ENCODE results near the gene PRDM4. TPM values are rescaled to one million over a fixed set of nuclear protein-coding genes. Genes with fewer than 3 reads are reported as not detected.

PRDM4 gene
- total RNA-seq, 1 donor from 2014 or later: 25.4 TPM

DNA sequence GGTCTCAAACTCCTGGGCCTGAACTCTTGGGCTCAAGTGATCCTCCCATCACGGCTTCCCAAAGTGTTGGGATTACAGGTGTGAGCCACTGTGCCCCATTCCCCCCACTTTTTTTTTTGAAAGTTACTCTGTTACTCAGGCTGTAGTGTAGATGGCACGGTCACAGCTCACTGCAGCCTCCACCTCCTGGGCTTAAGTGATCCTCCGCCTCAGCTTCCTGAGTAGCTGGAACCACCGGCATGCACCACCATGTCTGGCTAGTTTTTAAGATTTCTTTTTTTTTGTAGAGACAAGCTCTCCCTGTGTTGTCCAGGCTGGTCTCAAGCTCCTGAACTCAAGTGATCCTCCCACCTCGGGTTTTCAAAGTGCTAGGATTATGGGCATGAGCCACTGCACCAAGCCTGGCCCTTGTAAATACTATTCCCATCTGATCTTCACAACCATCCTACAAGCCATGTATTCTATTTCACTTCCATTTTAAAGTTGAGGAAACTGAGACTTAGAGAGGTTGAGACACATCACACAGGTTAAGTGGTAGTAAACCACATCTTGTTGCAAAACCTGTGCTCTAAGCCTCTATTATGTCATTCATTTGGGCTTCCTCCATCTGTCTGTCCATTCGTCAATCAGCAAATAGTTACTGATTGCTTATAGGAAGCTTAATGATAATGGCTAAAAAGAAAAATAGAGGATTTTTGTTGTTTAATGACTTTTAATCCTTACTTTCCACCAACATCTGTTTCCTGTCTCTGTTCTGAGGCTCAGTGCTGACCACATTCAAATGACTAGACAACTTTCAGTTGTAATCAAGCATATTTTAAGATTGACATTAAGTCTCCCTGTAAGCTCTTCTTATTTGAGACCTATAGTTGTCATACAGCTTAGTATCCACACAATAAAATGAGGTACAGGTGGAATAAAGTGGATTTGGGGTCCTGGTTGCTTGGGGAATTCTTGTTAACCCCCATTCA lies 22.8 kb upstream of the PRDM4 start:
- DNase-seq (no peak), ATAC-seq (no peak)
- Histone ChIP-seq H3K27me3 (ENCODE audit: low read depth) (no peaks in the 10 kb centered on the region), H3K9me3 (no peaks in the 10 kb centered on the region), H3K27ac (no peak overlapping the region), H3K4me3 (no peak overlapping the region), H3K4me1 (no peaks in the 10 kb centered on the region), H3K36me3 (no peaks in the 10 kb centered on the region)
- intact Hi-C loops (cut with DNase I): no loop called here
- TF ChIP-seq, protein P1, sequence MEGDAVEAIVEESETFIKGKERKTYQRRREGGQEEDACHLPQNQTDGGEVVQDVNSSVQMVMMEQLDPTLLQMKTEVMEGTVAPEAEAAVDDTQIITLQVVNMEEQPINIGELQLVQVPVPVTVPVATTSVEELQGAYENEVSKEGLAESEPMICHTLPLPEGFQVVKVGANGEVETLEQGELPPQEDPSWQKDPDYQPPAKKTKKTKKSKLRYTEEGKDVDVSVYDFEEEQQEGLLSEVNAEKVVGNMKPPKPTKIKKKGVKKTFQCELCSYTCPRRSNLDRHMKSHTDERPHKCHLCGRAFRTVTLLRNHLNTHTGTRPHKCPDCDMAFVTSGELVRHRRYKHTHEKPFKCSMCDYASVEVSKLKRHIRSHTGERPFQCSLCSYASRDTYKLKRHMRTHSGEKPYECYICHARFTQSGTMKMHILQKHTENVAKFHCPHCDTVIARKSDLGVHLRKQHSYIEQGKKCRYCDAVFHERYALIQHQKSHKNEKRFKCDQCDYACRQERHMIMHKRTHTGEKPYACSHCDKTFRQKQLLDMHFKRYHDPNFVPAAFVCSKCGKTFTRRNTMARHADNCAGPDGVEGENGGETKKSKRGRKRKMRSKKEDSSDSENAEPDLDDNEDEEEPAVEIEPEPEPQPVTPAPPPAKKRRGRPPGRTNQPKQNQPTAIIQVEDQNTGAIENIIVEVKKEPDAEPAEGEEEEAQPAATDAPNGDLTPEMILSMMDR (IDR thresholded peaks at IDR 0.05): no peak

DNA sequence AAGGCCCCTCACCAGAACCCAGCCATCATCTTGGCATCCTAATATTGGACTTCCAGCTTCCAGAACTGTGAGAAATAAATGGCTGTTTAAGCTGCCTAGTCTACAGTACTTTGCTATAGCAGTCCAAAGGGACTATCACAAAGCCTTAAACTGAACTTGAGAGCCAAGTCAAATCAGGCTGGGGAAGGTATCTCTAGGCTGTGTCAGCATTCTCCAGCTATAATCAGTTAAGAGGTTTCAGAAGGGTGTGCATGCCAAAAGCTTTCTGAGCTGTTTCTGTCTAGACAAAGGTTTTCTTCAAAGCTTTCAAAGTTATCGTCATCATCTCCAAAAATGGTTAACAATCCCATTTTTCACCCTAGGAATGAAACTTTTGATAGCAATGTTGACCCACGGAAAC lies 21.1 kb upstream of the PRDM4 start:
- no peak for DNase-seq
- H3K36me3 ChIP-seq: no peaks in the 10 kb centered on the region
- no peaks in the 10 kb centered on the region for H3K9me3 ChIP-seq
- H3K4me1 ChIP-seq: no peaks in the 10 kb centered on the region
- intact Hi-C loops (cut with DNase I): no loop called here
- no peak for ATAC-seq
- no peak overlapping the region for H3K4me3 ChIP-seq
- TF ChIP-seq, protein P1 (IDR thresholded peaks at IDR 0.05): no peak
- H3K27me3 ChIP-seq (ENCODE audit: low read depth): peaks cover 11% of the 10 kb centered on the region
- H3K27ac ChIP-seq: no peak overlapping the region

DNA sequence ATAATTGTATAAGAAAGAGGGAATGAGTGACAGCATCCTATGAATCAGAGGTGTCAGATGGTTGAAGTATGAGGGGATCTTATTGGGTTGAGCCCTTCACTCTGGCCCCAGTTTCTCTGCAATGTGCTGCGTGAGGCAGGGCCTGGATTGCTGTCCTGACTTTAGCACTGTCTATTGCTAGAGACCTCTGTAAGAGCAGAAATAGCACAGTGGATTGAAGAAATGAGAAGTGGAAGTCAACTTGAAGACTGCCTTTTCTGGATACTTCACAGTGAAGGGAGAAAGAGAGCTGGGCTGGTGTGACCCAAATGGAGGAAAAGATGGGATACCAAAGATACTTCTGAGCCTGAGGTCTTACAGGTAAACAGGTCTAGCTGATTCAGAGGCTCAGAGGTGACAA lies 19.4 kb upstream of the PRDM4 start:
- no peaks in the 10 kb centered on the region for H3K36me3 ChIP-seq
- H3K9me3 ChIP-seq: no peaks in the 10 kb centered on the region
- intact Hi-C loops (cut with DNase I): no loop called here
- peaks cover 3% of the 10 kb centered on the region for H3K4me1 ChIP-seq
- TF ChIP-seq, protein P1 (IDR thresholded peaks at IDR 0.05): no peak
- H3K4me3 ChIP-seq: no peak overlapping the region
- H3K27me3 ChIP-seq (ENCODE audit: low read depth): peaks cover 28% of the 10 kb centered on the region
- no peak overlapping the region for H3K27ac ChIP-seq
- DNase-seq (no peak), ATAC-seq (no peak)

DNA sequence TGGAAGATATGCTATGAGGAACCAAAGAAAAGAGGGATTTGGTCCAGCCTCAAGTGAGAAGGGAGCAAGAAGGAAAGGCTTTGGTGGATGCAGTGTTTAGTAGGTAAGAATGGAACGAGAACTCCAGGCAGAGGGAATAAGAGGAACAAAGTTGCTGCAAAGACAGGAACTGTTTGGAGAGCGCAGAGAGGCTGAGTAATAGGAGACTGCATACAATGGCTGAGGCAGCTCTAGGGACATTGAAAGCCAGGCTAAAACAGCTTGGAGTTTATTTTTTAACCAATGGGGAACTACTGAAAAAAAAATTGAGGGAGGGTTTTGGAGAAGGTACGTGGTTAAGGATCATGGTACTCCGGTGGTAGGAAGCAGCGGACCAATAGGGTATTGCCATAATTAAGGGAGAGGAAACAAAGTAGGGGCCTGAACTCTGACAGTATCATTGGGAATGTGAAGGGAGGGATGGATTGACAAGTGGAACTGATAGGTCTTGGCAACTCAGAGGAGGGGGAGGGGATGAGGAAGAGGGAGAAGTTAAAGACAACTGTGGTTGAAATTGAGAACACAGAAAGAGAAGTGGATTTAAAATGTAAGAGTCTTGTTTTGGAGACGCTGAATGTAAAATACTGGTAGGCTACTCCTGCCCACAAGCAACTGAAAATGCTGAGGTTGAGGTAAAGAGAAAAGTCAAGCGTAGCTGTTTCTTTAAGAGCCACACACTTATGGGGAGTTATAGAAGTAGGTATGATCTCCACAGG lies 18.3 kb upstream of the PRDM4 start:
- Histone ChIP-seq H3K27me3 (ENCODE audit: low read depth) (peaks cover 39% of the 10 kb centered on the region), H3K4me3 (no peak overlapping the region), H3K36me3 (no peaks in the 10 kb centered on the region), H3K4me1 (peaks cover 6% of the 10 kb centered on the region), H3K27ac (no peak overlapping the region), H3K9me3 (no peaks in the 10 kb centered on the region)
- peak; percentile 57 to 62 for ATAC-seq
- no peak for DNase-seq
- TF ChIP-seq, protein P1 (IDR thresholded peaks at IDR 0.05): no peak
- intact Hi-C loops (cut with DNase I): no loop called here

DNA sequence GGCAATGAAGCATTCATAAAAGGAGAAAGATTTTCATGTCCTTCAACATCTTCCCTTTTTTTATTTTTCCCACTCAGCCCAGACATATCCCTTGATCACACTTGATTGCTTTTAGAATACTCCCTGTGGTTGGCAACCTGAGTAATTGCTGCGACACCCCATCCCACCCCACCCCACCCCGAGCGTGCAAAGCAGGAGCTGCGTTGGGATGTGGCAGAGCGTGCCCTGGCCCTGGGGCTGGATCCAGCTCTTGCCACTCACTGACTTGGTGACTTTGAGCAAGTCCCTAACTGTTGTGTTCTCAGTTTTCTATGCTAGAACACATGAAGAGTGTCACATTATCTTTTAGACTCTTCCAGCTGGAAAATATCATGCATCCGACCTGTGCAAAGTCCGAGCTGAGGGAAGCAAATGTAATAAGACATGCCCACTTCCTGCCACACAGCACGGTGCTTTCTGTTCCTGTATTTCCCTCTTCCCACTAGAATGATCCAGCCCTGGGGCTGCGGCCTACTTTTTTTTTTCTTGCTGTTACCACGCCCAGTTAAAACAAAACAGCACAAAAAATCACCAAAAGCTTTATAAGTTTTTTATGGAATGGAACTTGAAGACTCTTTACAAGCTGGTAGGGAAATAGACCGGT lies 17.6 kb upstream of the PRDM4 start:
- ATAC-seq (peak; percentile 55 to 61), DNase-seq (no peak)
- Histone ChIP-seq H3K27me3 (ENCODE audit: low read depth) (peaks cover 46% of the 10 kb centered on the region), H3K36me3 (no peaks in the 10 kb centered on the region), H3K4me3 (no peak overlapping the region), H3K4me1 (peaks cover 6% of the 10 kb centered on the region), H3K27ac (no peak overlapping the region), H3K9me3 (no peaks in the 10 kb centered on the region)
- intact Hi-C loops (cut with DNase I): no loop called here
- TF ChIP-seq, protein P1 (IDR thresholded peaks at IDR 0.05): no peak
